OCI-LY3 (cell line): Measurements from ENCODE around the gene USH2A.

Experiments
- CTCF ChIP-seq: fragments of 200-600, 300-600 bp; sonication (generic); IDR thresholded peaks from 2 replicates; pipeline ENCODE4 v1.5.1; 2014; ENCODE audit warnings: antibody characterized with exemption, low read length, low read depth
- EZH2phosphoT487 ChIP-seq: fragments of 200-600 bp; shearing (Covaris generic); IDR thresholded peaks from 2 replicates; pipeline ENCODE4 v1.6.1; 2018; ENCODE audit warnings: antibody characterized with exemption, mixed run types, low read depth

- no peak for TF ChIP-seq CTCF
- TF ChIP-seq EZH2phosphoT487 = no peak
Measured at GRCh38 chr1:215631489-215631888, 791.8 kb downstream of the USH2A start.
